ENCODE measurements around the gene EIF5A. TPM values are rescaled to one million over a fixed set of nuclear protein-coding genes. Genes with fewer than 3 reads are reported as not detected.

The EIF5A gene
- total and polyA plus RNA-seq, 9 of the 15 experiments (the other 6 are each of a cell fraction or from before 2014, with no cell fraction given), result 22.9 to 1,163 (median 772) TPM

- TF ChIP-seq ZNF318 (IDR thresholded peaks at IDR 0.05; ENCODE audit: borderline replicate concordance in 1 of 2, low read depth in 1 of 2), result no peak
- TF ChIP-seq ZBTB1 (CRISPR knock-in tag; IDR thresholded peaks at IDR 0.05; ENCODE audit: borderline replicate concordance, low read depth), result no peak
- TF ChIP-seq ARID4B (CRISPR knock-in tag; IDR thresholded peaks at IDR 0.05), result no peak
- no peak for TF ChIP-seq NFE2L1 (tag; IDR thresholded peaks at IDR 0.05; ENCODE audit: borderline replicate concordance, low read depth)
- peak; percentile 16 to 29; a peak in 2 of 4 replicates for TF ChIP-seq SIN3A (IDR thresholded peaks at IDR 0.05; ENCODE audit: borderline replicate concordance in 2 of 2, control insufficient read depth in 1 of 2, low read depth in 2 of 2, low read length in 2 of 2)
- no peak for TF ChIP-seq EWSR1 (IDR thresholded peaks at IDR 0.05; ENCODE audit: borderline replicate concordance, low read depth, partially characterized antibody)
- TF ChIP-seq MAX (CRISPR knock-in tag; IDR thresholded peaks at IDR 0.05), result no peak
- no peak for TF ChIP-seq KDM4B (IDR thresholded peaks at IDR 0.05; ENCODE audit: borderline replicate concordance in 2 of 2, low read depth in 1 of 2)
- peak; percentile 77 for TF ChIP-seq FOSL1 (tag; conservative IDR thresholded peaks at IDR 0.05)
- TF ChIP-seq ZNF134 (CRISPR knock-in tag; conservative IDR thresholded peaks at IDR 0.05), result no peak
- TF ChIP-seq ZNF282 (CRISPR knock-in tag; IDR thresholded peaks at IDR 0.05), result no peak
- no peak for TF ChIP-seq NCOA6 (IDR thresholded peaks at IDR 0.05)
- no peak for TF ChIP-seq RHOXF2B (CRISPR knock-in tag; conservative IDR thresholded peaks at IDR 0.05)
Observed at GRCh38 chr17:7351665-7352502, 44.5 kb downstream of the EIF5A start, which contains the start of gene KCTD11 (continued).
